GM12872 (cell line): ENCODE results near the gene SEZ6.

Source experiments
- CTCF ChIP-seq: IDR thresholded peaks from 3 replicates; pipeline ENCODE4 v1.5.1; 2011; ENCODE audit warnings: low read depth, mild to moderate bottlenecking, low read length, moderate library complexity; ENCODE audit not compliant: insufficient read depth

The SEZ6 gene

DNA sequence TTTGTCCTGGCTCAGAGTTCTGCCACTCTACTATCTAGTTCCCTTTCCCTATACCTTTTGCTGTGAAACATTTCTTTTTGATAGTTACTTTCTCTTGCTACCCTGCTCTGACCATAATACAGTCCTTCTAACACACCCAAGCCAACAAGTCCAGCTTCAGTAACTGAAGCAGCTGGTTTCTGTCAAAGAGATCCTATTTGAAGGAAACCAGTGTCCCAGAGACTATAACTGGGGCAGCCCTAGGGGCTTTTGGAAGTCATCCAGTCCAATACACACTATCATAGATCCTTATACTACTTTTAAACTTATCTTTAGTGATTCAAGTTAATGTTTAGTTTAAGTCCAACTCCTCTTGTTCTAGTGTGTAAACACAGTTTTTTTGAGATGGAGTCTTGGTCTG is 85.6 kb downstream of the SEZ6 start:
- TF ChIP-seq CTCF = no peak

DNA sequence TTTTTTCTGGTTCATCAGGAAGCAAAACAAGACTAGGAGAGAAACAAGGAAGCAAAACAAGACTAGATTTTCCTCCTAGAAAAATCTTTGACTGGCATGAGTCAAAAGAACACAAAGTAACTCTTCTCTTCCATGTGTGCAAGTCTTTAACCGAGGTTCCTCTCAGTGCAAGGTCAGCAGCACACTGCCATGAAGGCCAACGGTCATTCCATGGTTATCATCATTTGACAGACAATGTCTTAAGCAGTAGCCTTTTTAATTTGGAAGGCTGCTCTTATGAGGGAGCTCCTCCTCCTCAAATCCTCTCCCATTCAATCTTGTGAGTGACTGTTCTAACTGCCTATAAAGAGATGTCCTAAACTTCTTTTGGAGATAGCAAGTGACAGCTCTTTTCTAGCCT is 87.5 kb downstream of the SEZ6 start:
- no peak for TF ChIP-seq CTCF

DNA sequence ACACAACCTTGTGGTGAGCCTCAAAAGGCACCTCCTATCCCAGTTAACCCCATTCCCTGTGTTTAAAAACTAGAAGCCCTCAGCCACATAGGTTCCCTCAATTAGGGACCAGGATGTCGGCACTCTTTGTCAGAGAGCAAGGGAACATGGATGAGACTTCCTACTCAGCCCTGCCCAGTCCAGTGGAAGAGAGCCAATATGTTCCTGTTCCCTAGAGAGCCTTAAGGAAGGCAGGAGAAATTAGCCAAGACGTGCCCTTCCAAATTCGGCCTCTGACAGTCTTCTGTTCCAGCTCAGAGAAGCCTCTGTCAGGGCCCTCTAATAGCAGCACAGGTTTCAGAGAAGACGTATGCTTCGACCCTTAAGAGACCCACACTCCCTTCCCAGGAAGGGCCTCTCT is 88.4 kb downstream of the SEZ6 start:
- no peak for TF ChIP-seq CTCF

DNA sequence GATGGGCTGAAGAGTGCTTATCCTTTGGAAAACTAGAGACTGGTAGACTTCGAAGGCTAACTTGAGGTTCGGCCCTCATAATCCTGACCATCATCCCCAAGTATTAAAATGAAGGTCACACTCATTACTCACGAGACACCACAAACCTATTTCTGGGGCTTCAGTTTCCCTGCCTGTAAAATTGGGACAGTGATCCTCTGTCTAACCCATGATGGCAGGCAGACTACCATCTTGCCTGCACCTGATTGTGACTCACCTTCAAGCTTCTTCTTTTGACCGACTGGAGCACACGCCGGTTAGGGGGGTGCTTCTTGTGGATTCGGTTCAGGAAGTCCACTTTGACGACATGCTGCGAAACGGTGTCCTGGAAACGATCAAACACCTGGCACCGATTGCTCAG is 88.8 kb downstream of the SEZ6 start:
- no peak for TF ChIP-seq CTCF

GRCh38 chr17:28916302-28916934 is 89.4 kb downstream of the SEZ6 start:
- TF ChIP-seq CTCF = peak; percentile 65

DNA sequence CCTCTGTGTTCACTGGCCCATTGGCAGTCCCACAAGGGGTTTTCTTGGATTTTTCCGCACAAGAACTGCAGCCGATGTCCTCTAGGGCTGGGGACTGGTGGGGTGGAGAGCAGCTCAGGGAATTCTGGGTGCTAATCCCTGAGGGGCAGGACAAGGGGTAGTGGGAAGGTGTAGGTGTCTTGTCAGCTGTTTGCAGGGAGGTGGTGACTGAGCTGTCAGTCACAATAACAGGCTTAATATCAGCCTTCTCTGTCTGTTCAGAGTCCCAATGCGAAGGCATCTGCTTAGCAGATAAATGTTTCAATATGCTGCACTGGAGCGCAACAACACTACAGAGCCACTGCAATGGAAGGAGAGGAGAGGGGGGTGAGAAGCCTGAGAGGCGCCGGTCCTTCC is 92.9 kb downstream of the SEZ6 start:
- no peak for TF ChIP-seq CTCF

DNA sequence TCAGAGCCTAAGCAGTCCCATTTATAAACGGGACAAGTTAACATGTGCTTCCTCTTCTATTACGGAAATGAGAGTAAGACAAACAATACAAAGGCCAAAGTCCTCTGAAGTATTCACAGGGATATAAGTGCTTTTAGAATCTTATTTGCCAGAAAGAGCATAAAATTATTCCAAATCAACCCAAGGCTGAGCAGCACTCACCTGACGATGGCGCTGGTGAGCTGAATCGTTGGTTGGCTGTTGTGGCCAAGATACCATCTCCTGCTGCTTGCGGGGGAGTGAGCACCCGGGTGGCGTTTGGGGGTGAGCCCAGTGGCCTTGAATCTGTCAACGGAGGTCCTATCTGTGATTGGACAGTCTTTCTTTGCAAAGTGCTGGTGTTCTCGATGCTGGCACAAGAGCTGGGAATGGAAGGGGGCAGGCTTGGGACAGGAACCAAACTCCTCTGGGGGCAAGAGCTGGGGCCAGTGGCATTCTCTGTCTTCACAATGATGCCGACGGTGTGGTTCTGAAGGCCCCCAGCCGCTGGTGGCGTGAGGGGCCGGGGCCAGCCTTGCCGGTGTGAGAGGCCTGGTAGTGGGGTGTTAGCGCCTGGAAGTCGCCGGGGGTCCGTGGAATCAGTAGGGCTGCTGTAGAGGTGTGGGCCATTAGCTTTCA is 93.4 kb downstream of the SEZ6 start:
- TF ChIP-seq CTCF = peak; percentile 40; the same call in 1 of the 3 replicates
